ENCODE data around the gene REX1BD.
"Not testable (repeated sequence)": the region's sequence is repeated elsewhere in the genome, so short reads cannot be mapped to it uniquely, and the experiment has no call there.

DNA sequence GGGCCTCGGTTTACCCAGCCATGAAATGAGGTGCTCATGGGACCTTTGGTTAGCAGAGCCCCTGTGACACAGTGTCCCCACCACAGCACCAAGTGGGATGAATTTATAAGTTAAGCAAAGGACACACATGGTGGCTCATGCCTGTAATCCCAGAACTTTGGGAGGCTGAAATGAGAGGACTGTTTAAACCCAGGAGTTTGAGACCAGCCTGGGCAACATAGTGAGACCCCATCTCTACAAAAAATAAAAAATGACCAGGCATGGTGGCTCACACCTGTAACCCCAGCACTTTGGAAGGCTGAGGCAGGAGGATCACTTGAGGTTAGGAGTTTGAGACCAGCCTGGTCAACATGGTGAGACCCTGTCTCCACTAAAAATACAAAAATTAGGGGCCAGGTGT is 48.4 kb upstream of the REX1BD start:
- TF ChIP-seq, protein P1, sequence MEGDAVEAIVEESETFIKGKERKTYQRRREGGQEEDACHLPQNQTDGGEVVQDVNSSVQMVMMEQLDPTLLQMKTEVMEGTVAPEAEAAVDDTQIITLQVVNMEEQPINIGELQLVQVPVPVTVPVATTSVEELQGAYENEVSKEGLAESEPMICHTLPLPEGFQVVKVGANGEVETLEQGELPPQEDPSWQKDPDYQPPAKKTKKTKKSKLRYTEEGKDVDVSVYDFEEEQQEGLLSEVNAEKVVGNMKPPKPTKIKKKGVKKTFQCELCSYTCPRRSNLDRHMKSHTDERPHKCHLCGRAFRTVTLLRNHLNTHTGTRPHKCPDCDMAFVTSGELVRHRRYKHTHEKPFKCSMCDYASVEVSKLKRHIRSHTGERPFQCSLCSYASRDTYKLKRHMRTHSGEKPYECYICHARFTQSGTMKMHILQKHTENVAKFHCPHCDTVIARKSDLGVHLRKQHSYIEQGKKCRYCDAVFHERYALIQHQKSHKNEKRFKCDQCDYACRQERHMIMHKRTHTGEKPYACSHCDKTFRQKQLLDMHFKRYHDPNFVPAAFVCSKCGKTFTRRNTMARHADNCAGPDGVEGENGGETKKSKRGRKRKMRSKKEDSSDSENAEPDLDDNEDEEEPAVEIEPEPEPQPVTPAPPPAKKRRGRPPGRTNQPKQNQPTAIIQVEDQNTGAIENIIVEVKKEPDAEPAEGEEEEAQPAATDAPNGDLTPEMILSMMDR (conservative IDR thresholded peaks at IDR 0.05; ENCODE audit: low read depth, low read length), result not testable (repeated sequence)
- TF ChIP-seq EZH2 (IDR thresholded peaks at IDR 0.05; ENCODE audit: borderline replicate concordance, low read depth, low read length, poor library complexity, severe bottlenecking), result not testable (repeated sequence)
